Kasumi-1 (cell line): Measurements from ENCODE around the gene NFIB.

Experiments used
- DNase-seq, 2 experiments: peaks; one replicate each; lab custom pipeline; 2025; lab: John Stamatoyannopoulos, UW

Gene NFIB

DNA sequence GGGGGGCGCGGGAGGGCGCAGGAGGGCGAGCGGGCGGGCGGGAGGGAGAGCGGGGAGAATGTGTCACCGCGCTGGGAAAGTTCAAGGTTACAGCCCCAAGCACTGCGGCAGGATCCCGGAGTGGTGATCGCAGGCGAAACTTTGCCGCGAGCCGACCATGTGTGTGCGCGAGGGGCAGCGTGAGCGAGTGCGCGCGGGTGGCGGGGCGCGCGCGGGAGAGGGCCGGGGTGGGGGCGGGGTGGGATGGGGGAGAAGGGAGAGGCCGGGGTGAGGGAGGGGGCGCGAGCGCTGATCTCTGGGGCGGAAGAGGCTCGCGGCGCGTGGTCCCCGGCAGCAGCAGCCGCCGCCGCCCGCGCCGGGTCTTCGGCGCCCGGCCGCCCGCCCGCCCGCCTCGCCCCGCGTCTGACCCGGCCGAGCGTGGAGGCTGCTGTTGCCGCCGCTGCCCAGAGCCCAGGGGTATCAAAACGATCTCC is at the start of gene NFIB:
NFIB (minus strand) TSS at position 191 of the 473 bp plus-strand sequence. CDS start 630 bp downstream, outside the sequence.
- no peak for DNase-seq

DNA sequence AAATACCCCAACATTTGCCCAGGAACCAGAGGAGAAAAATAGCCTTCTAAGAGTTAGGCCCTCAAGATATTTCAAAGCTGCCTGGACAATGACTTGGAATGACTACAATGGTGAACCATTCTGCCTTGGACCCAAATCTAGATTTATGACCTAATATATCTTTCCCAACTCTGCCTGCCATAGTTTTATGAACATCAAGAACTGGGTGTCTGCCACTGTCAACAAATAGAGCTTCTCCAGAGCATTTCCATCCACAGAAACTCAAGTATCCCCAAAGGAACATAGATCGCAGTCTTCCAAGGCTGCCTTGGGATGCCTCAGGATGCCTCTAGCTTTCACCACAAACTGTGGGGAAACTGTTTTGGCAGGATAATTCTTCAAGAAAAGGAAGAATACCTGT is 48.2 kb upstream of the NFIB start:
- no peak for DNase-seq

DNA sequence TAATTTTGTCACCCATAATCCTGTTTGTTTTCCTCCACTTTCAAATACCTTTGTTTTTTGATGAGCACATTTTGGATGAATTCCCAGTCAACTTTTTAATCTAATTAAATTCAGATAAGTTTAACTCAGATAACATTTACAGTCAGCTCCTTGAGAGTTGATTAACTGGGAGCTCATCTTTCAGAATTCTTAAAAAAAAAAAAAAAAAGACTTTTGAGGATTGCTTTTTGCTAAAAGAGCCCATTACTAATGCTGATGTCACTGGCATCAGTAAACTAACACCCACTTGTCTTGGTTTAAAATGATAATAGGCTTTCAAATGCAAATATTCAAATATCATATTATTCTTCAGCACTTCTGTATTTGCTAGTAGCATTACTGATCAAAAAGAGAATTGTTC is 47.1 kb upstream of the NFIB start:
- DNase-seq = no peak

DNA sequence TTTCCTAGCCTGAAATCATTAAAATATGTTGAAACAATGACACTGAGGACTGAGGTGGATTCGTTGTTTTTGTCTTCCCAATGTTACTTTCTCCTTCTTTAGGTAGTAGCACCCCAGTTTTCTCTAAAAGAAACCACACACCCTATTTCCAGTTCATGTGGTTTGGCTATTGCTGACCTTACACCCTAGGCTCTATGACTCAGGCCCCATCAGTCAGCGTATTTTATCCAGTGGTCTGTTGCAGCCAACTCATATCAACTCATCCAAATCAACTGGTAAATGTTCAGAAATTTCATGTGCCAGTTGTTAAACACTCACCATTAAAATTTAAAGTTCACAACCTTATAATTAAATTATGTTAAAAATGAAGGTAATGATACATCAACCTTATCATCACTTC is 44.6 kb upstream of the NFIB start:
- no peak for DNase-seq

DNA sequence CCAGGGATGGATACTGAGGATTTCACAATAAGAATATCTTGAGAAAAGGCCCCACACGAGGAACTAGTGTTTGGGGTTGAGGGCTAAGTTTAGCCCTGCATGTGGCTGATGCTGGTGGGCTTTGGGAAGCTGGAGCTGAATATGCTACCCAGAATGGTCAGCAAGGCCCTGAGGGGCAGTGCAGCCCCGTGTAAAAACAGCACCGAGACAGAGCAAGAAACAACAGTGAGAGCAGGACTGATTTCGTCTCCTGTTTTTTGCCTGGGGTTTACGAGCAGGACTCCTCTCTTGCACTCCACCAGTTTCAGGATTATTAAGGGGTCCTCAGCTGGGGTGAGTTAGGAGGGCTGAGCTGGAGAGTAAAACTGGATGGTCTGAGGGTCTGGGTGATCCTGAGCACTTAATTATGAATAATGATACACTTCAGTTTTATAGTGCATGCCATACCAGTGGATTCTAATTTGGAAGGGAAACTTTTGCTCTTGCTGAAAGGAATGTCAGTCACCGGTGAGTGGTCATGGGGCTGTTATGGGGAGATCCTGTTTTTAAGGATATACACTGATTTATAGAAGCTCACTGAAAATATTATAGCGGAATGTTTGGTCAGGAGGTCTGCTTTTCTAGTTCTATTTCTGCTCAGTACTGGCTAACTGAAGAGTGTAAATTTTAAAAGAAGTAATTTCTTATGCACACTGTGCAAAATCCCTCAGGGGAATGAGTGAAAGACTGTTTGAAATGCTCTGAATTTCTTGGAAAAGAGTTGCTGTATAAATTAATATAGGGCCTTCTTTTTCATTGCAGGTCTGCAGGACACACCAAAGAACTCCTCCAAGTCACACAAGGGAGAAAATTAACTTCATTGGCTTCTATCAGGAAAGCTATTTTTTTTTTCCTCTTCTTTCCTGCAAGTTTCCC is 42.7 kb upstream of the NFIB start:
- DNase-seq = no peak

DNA sequence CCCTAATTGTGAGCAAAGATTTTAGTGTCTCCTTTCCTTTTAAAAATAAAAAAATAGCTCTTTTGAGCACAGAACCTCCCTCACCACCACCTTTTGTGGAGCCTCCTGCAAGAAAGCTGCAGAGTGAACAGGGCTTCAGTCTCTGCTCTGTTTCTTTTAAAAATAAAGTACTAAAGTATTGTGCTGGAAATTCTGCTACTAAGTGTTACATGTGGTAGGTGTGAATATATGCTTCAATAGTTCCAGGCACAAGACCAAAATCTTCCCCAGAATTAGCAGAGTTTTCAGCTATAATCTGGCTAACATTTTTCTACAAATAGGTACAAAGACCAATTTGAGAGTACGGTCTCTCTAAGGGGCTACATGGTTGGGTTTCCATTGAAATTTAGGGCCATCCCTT is 40.3 kb upstream of the NFIB start:
- DNase-seq = no peak

DNA sequence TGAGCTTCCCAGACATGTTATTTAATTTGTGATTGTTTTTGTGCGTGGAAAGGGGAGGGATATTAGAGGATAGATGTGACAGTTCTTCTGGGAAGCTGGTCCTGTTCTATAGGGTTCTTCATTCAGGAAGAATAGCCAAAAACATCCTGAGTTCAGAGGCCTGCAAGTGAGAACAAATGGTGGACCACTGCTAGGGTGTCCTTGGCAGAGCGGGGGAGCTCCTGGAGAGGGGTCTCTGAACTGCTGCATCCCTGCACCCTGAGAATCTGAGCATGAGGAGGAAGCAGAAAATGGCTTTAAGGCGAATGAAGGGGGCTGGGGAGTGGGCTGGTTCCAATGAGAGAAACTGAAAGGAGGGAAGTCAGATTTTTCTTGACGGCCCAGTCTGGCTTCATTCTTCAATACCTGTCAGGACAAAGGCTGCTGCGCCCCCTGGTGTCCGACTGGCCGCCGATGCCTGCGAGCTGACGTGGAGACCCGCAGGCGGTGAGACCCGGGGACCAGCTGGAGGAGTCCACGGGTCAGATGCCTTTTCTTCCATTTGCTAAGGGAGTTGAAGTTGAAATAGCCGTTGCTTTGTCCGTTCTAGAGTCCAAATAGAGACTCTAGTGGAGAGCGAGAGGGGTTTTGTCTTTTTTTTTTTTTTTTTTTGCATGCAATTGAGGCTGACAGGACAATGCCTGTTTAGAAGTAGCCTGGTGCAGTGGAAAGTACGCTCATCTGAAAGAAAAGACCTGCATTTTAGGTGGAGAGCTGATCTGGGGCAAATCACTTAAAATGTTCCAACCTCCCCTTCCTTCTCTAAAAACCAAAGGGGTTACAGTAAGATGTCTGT is 39.5 kb upstream of the NFIB start:
- DNase-seq = peak; percentile 30 to 38

DNA sequence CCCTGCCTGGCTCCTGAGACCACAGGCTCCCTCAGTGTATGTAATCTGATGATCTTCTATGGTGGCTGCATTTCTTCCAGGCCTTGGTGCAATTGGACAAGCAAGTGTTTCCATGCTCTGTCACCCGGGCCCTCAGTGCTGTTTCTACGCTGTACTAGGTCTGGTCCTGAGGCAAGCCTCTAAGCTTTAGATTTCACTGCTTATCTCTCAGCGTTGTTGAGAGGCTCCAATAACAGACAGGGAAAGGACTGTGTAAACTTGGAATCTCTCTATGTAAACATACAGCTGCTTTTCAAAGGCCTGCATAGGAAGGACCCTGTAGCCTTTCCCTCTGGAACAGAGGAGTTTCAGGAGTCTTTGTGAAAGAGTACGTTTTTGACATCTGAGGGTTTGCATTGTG is 38.6 kb upstream of the NFIB start:
- DNase-seq = no peak

DNA sequence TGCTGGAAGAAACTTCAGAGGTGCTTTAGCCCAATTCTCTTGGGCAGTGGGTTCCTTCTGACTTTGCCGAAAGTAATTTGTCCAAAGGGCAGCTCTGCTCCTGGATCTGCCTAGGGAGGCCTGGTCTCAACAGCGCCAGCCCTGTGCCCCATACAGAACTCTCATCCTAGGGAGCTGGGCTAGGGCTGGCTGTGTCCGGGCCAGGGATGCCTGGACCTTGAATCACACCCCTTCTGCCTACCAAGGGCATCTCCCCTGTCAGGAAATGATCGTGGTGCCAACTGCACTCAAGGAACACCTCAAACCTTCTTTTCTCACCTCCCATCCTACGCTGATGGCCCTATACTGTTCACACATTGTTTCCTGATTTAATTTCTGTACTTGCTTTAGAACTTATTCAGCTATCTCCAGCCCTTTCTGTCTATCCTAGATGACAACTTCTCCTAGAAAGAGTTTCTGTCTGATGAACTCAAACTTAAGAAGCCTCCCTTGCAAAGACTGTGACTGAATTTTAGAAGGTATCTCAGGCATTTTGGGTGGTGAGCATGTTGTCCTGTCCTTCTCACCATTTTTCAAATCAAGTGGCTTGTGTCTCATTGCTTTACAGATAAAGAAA is 37.4 kb upstream of the NFIB start:
- no peak for DNase-seq

DNA sequence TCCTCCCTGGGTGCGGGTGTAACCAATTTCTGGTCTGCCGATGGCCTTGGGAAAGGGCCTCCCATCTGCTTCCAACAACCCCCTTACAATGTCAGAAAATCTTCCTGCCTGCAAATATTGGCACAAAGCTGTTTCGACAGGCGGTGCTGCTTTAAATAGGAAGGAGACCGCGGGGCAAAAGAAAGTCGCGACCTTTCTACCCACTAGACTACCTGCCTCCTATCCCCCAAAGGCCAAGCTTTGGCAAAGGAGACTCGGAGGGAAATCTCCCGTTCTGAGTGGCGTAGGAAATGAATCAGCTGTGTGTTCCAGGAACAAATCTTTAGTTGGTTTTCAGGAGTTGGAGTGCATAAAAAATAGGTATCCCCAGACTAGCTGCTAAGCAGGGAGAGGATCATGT is 36.8 kb upstream of the NFIB start:
- no peak for DNase-seq

DNA sequence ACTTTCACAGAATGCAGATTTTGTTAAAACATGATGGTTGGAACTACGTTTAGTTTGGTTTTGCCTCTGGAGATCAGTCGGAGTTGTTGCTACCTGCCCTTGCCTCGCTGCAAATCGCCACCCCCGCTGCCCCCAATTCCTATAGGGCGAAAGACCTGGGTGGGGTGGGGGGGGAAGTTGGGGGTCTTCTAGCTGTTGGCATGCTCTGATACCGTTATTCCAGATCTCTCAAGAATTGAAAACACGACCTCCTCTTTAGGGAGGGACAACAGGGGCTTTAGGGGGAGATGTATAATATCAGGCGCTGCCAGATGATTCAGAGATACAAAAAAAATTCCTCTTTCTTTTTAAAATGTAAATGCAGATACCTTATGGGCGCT is 36.4 kb upstream of the NFIB start:
- no peak for DNase-seq

DNA sequence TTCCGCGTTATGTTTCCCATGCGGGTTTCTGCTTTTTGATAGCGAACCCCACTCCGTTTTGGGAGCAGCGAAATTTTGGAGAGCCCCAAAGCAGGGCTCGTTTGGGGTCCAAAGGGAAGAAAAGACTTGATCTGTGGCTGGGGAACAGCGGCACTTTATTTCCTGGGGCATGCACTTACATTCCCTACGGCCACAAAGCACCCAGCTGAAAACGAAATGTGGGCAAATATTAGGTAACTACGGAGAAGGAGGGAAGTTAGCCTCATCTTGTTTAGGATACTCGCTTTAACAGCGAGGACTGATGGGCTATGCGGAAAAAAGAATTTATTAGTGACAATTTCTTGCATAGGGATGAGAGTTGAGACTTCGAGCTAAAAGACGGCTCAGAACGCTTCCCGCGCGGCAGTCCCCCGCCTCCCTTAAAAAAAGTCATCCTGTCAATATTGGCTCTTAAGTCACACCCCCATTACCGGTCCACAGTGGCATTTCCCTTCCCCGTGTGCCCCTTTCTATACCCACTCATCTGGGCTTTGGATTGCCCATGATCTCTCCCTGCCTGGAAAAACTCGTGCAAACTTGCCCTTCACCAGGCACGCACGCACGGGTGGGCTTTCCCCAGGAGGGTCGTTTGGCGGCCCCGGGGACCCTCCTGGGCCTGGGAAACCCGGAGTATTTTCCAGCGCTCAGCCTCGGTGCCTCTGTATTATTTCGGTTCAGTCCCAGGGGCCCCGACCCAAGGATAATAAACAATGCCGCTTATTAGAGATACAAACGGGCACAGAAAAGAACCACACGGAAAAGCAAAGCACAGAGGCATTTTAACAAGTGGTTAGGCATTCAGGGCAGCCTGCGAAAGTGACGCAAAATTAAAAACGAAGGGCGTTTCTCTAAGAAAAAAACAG is 35.8 kb upstream of the NFIB start:
- DNase-seq = no peak

DNA sequence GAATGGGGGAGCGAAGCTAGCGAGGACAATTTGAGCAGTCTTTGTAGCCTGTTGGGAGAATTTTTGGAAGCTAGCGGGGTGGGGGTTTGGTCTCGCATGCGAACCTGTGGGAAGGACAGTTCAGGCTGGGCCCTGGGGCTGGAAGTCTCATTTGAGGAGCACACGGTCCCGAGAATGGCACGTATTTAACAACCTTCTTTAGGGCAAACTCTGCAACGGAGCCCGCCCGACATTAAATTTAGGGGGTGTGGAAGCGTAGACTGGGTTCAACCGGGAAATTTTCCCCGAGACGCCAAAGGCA is 35.2 kb upstream of the NFIB start:
- no peak for DNase-seq

DNA sequence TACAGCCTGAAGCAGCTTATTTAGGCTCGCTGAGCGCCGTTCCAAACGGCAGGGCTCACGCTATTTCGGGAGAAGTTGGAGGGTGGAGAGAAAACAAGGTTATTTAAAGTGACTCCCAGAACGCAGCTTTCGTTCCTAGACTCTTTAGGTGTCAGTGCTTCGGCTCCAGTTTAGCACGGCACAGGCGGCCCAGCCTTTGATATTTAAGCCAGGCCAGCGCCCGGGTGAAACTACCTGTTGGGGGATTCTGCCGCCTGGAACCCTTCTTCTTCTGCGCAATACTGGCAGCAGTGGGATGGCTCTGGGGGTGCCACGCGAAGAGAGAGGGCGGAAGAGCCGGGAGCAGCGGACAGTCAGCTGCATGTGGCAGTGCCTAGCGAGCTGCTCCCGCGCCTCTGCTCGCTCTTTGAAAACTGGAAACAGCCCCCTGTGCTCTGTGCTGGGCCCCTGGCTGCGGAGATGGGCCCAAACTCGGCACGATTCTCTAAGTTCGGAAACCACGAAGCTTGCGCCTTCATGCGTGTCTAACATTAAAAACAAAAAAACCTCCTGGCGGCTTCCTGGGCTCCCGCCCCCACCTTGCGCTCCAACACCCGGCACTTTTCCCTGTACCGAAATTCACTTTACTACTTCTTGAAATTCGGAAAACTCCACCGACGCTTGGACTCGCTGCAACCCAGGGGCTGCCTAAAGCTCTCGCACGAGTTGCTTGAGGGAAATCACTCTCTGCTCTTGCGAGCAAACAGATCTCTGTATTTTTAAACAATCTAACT is 34.6 kb upstream of the NFIB start:
- no peak for DNase-seq

DNA sequence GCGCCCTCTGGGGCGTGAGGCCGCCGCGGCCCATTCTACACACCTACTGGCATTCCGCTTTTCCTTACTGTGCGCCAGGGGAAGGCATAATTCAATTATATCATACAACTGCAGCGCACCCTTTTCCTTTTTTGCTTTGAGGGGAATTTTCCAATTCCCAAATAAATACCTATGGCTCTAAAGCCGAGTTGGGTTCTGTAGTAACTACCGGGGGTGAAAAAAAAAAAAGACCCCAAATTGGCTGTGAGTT is 34.1 kb upstream of the NFIB start:
- DNase-seq = no peak

DNA sequence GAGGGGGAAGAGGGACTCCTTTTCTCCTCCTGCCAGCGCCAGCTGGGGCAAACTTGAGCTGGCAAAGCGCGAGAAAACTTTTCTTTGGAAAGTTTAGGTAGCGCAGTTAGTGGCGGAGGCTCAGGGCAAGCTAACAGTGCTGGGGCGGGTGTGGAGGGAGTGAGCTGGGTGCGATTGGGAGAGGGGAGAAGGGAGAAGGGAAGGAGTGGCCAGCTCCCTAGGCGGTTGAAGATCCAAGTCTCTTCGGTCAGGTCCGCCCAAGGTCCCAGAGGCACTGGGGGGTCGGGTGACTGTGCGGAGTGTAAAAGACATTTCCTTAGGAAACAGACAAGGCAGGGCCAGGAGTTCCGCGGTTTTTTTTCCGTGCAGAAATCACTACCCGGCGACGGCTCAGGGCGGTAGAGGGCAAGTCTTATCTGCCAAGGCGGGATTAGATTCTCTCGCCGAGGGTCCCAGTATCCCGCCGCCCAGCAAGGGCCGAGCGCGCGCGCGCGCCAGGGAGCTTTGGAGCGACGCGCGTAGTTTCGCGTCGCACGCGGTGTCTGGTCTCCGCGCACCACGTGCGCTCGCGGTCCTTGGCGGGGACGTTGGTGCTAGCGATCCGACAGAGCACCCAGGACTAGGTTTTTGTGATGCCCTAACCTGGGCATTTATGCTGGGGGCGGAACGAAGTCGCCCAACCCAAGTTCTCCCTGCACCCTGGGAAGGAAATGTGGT is 33.6 kb upstream of the NFIB start:
- DNase-seq = no peak

DNA sequence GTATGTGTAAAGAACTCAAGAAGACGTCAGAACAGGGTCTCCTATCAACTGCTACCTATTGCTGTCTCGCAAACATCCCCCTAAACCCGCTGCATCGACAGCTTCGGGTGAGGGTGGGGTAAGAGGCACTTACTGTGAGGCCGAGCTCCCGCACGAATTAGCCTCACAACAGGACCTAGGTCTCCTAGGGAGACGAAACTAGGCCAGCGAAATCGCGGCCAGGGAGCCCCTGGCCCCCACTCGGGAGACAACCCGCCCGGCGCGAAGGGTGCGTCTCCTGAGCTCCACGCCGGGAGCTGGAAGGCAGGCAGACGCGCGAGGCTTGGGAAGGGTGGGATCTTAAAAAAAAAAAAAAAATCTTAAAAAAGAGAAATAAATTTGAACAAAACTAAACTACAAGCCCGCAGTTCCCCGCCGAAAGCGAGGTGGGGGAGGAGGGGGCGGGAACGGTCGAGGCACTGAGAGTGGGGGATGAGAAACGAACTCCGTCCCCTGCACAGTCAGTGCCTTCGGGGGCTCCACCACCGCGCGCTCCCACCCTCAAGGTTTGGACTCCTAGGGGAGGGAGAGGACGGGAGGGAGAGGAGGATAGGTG is 33.0 kb upstream of the NFIB start:
- DNase-seq = no peak

DNA sequence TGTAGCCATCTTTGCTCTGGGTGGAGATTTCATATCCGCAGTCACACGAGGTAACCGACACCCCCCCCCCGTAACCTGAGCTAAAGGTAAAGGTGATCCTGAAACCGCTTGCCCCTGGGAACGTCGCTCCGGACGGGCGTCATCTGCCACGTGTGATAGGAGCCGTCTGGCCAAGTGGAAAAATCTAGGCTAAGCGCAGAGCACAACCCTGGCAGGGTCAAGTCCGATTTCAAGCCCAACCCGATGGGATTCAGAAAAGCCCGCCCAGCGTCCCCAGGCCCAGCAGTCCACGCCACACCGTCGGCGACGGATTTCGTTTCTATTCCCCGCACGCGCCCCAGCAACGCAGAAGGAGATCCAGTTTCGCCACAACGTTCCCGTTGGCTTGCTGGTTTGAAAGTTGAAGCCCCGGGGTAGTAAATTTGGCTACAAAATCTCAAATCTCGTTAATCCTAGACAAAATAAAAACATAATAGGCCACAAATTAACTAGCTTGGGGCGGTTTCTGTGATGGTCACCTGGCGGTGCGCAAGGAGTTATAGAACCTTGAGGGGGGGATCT is 32.4 kb upstream of the NFIB start:
- no peak for DNase-seq

DNA sequence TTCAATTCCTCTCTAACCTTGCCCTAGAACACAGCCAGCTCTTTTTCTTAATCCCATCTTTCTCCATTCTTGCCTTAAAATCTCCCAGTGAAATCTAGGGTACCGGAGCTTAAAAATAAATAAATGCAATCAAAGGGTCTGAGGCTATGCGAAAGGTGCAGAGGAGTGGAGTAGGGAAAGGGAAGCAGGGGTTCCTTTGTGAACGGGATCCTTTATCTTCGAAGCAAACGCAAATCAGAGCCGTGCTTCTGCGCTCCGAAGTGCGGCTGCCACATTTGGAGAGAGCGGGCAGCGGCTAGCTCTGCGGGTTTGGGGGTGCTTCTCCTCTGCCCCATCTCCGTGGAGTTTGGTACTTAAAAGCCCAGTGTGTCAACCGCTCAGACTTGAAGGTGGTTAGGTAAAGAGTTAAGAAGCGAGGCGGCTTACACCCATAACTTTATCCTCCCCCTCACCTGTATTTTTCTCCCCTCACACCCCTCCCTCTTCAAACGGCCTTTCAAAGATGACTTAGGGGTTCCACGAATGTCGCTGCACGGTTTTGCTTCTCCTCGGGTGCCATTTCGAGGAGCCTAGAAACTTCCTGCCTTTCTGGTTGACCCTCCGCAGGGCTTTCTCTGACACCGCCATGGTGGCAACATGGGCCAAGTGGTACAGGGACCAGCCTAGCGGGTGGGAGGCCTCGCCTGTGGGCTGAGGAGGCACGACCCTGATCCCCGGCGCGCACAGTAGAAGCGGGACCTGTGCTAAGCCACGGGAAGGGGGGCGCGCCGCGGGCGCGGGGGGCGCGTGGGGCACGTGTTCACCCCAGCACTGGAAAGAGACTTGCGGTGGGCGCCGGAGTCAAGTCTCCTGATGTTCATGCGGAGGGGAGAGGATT is 31.7 kb upstream of the NFIB start:
- no peak for DNase-seq
